Measurements from ENCODE around the gene ACYP2.
A peak's percentile ranks its signal among the peaks of the same experiment; 100 is the strongest.

The ACYP2 gene

GRCh38 chr2:54077088-54077900, 38.1 kb upstream of the ACYP2 start:
- H3K4me3 ChIP-seq (ENCODE audit: low read depth, low read length) = no peak overlapping the region
- DNase-seq (ENCODE audit: low read depth) = no peak
- no peak for TF ChIP-seq CTCF (IDR thresholded peaks at IDR 0.05; ENCODE audit: insufficient read depth, low read depth, low read length, missing control alignments)

- no peak overlapping the region for H3K4me3 ChIP-seq (ENCODE audit: low read depth, low read length)
- DNase-seq (ENCODE audit: low read depth) = no peak
- no peak for TF ChIP-seq CTCF (IDR thresholded peaks at IDR 0.05; ENCODE audit: insufficient read depth, low read depth, low read length, missing control alignments)
Measured at GRCh38 chr2:54079331-54079730, 36.1 kb upstream of the ACYP2 start.

GRCh38 chr2:54081574-54081973, 33.8 kb upstream of the ACYP2 start:
- DNase-seq (ENCODE audit: low read depth) = peak; percentile 92
- TF ChIP-seq CTCF (IDR thresholded peaks at IDR 0.05; ENCODE audit: insufficient read depth, low read depth, low read length, missing control alignments) = no peak
- no peak overlapping the region for H3K4me3 ChIP-seq (ENCODE audit: low read depth, low read length)

- TF ChIP-seq CTCF (IDR thresholded peaks at IDR 0.05; ENCODE audit: insufficient read depth, low read depth, low read length, missing control alignments) = no peak
- no peak for DNase-seq (ENCODE audit: low read depth)
- H3K4me3 ChIP-seq (ENCODE audit: low read depth, low read length) = no peak overlapping the region
Measured at GRCh38 chr2:54083021-54083420, 32.4 kb upstream of the ACYP2 start.

- no peak for DNase-seq (ENCODE audit: low read depth)
- no peak for TF ChIP-seq CTCF (IDR thresholded peaks at IDR 0.05; ENCODE audit: insufficient read depth, low read depth, low read length, missing control alignments)
- H3K4me3 ChIP-seq (ENCODE audit: low read depth, low read length) = no peak overlapping the region
Measured at GRCh38 chr2:54083445-54083844, 32.0 kb upstream of the ACYP2 start.

GRCh38 chr2:54084600-54084999, 30.8 kb upstream of the ACYP2 start:
- DNase-seq (ENCODE audit: low read depth) = no peak
- no peak overlapping the region for H3K4me3 ChIP-seq (ENCODE audit: low read depth, low read length)
- TF ChIP-seq CTCF (IDR thresholded peaks at IDR 0.05; ENCODE audit: insufficient read depth, low read depth, low read length, missing control alignments) = no peak

GRCh38 chr2:54085069-54085468, 30.3 kb upstream of the ACYP2 start:
- no peak for TF ChIP-seq CTCF (IDR thresholded peaks at IDR 0.05; ENCODE audit: insufficient read depth, low read depth, low read length, missing control alignments)
- DNase-seq (ENCODE audit: low read depth) = no peak
- H3K4me3 ChIP-seq (ENCODE audit: low read depth, low read length) = no peak overlapping the region
